ENCODE results near the gene ALAS1. TPM values are rescaled to one million over a fixed set of nuclear protein-coding genes. Genes with fewer than 3 reads are reported as not detected.

The ALAS1 gene
- total and polyA plus RNA-seq, 2 of the 13 experiments (the other 11 are each of a cell fraction or from before 2014, with no cell fraction given): 36.0 to 43.2 TPM

DNA sequence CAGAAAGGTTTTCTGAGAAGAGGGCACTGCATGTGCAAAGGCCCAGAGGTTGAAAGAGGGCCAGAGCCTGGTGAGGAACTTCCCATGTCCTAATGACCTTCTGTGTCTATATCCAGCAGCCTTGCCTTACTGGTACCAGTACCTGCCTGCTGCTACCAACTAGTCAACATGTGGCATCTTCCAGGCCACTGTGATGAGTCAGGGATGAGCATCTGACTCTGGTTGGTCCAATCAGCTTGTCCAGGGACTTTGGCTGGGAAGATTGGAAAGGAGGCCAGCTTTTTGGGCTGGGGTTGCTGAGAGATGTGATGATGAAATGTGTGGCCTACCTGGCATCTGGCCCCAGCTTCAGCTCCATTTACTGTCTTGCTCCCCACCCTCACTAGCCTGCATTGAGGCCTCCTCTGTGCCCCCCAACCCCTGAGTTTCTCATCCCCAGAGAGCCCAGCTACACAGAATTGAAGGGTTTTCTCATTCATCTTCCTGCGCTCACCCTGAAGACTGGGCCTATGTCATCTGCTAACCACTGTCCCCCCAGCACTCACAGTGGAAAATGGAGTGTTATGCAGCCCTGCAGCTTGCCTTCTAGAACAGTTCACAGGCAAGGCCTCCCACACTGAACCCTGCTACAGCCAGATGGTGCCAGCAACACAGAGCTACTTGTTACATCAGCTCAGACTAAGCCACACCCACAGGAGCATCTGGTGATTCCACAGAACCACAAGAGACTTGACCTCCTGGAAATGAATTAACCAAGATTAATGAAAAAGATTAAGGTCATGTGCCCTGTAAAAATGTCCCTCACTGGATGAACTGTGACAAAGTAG, 42.3 kb downstream of the ALAS1 start (continued):
- no peak for TF ChIP-seq ZNF367 (CRISPR knock-in tag; IDR thresholded peaks at IDR 0.05; ENCODE audit: borderline replicate concordance)
- TF ChIP-seq, protein P1, sequence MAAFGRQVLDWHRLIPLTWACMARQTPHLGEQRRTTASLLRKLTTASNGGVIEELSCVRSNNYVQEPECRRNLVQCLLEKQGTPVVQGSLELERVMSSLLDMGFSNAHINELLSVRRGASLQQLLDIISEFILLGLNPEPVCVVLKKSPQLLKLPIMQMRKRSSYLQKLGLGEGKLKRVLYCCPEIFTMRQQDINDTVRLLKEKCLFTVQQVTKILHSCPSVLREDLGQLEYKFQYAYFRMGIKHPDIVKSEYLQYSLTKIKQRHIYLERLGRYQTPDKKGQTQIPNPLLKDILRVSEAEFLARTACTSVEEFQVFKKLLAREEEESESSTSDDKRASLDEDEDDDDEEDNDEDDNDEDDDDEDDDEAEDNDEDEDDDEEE (CRISPR knock-in tag; IDR thresholded peaks at IDR 0.05): no peak
- TF ChIP-seq FOXK1 (CRISPR knock-in tag; IDR thresholded peaks at IDR 0.05; ENCODE audit: borderline replicate concordance, low read depth): no peak
- TF ChIP-seq SRY (CRISPR knock-in tag; IDR thresholded peaks at IDR 0.05): no peak
- TF ChIP-seq ZNF790 (CRISPR knock-in tag; IDR thresholded peaks at IDR 0.05; ENCODE audit: borderline replicate concordance): no peak
- no peak for TF ChIP-seq CCDC6 (CRISPR knock-in tag; IDR thresholded peaks at IDR 0.05)
- TF ChIP-seq ZNF441 (CRISPR knock-in tag; IDR thresholded peaks at IDR 0.05; ENCODE audit: borderline replicate concordance): no peak
- no peak for TF ChIP-seq HOXD1 (CRISPR knock-in tag; IDR thresholded peaks at IDR 0.05)
- no peak for TF ChIP-seq TGIF2 (CRISPR knock-in tag; IDR thresholded peaks at IDR 0.05)
- TF ChIP-seq, protein P2, sequence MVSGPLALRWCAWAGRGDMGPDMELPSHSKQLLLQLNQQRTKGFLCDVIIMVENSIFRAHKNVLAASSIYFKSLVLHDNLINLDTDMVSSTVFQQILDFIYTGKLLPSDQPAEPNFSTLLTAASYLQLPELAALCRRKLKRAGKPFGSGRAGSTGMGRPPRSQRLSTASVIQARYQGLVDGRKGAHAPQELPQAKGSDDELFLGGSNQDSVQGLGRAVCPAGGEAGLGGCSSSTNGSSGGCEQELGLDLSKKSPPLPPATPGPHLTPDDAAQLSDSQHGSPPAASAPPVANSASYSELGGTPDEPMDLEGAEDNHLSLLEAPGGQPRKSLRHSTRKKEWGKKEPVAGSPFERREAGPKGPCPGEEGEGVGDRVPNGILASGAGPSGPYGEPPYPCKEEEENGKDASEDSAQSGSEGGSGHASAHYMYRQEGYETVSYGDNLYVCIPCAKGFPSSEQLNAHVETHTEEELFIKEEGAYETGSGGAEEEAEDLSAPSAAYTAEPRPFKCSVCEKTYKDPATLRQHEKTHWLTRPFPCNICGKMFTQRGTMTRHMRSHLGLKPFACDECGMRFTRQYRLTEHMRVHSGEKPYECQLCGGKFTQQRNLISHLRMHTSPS (CRISPR knock-in tag; IDR thresholded peaks at IDR 0.05; ENCODE audit: low read depth): no peak
- TF ChIP-seq CREM (IDR thresholded peaks at IDR 0.05): no peak
- TF ChIP-seq CREM (CRISPR knock-in tag; IDR thresholded peaks at IDR 0.05): no peak
- TF ChIP-seq PHB2 (IDR thresholded peaks at IDR 0.05; ENCODE audit: partially characterized antibody): no peak
- TF ChIP-seq RXRB (CRISPR knock-in tag; IDR thresholded peaks at IDR 0.05; ENCODE audit: borderline replicate concordance): no peak
- no peak for TF ChIP-seq SMAD9 (CRISPR knock-in tag; IDR thresholded peaks at IDR 0.05)
- TF ChIP-seq, protein P3, sequence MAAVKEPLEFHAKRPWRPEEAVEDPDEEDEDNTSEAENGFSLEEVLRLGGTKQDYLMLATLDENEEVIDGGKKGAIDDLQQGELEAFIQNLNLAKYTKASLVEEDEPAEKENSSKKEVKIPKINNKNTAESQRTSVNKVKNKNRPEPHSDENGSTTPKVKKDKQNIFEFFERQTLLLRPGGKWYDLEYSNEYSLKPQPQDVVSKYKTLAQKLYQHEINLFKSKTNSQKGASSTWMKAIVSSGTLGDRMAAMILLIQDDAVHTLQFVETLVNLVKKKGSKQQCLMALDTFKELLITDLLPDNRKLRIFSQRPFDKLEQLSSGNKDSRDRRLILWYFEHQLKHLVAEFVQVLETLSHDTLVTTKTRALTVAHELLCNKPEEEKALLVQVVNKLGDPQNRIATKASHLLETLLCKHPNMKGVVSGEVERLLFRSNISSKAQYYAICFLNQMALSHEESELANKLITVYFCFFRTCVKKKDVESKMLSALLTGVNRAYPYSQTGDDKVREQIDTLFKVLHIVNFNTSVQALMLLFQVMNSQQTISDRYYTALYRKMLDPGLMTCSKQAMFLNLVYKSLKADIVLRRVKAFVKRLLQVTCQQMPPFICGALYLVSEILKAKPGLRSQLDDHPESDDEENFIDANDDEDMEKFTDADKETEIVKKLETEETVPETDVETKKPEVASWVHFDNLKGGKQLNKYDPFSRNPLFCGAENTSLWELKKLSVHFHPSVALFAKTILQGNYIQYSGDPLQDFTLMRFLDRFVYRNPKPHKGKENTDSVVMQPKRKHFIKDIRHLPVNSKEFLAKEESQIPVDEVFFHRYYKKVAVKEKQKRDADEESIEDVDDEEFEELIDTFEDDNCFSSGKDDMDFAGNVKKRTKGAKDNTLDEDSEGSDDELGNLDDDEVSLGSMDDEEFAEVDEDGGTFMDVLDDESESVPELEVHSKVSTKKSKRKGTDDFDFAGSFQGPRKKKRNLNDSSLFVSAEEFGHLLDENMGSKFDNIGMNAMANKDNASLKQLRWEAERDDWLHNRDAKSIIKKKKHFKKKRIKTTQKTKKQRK (IDR thresholded peaks at IDR 0.05; ENCODE audit: low read length): no peak
- TF ChIP-seq ZNF20 (CRISPR knock-in tag; IDR thresholded peaks at IDR 0.05): no peak
- no peak for TF ChIP-seq SMARCC2 (IDR thresholded peaks at IDR 0.05)
- TF ChIP-seq ZNF724P (CRISPR knock-in tag; IDR thresholded peaks at IDR 0.05; ENCODE audit: borderline replicate concordance): no peak
- no peak for TF ChIP-seq MZF1 (CRISPR knock-in tag; IDR thresholded peaks at IDR 0.05; ENCODE audit: borderline replicate concordance)
- no peak for TF ChIP-seq MTF1 (CRISPR knock-in tag; IDR thresholded peaks at IDR 0.05)
- TF ChIP-seq ZNF781 (CRISPR knock-in tag; IDR thresholded peaks at IDR 0.05; ENCODE audit: borderline replicate concordance, not compliant biosample characterization): no peak
- TF ChIP-seq, protein P4, sequence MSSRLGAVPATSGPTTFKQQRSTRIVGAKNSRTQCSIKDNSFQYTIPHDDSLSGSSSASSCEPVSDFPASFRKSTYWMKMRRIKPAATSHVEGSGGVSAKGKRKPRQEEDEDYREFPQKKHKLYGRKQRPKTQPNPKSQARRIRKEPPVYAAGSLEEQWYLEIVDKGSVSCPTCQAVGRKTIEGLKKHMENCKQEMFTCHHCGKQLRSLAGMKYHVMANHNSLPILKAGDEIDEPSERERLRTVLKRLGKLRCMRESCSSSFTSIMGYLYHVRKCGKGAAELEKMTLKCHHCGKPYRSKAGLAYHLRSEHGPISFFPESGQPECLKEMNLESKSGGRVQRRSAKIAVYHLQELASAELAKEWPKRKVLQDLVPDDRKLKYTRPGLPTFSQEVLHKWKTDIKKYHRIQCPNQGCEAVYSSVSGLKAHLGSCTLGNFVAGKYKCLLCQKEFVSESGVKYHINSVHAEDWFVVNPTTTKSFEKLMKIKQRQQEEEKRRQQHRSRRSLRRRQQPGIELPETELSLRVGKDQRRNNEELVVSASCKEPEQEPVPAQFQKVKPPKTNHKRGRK (CRISPR knock-in tag; IDR thresholded peaks at IDR 0.05): no peak

All from HepG2 (cell line).